SK-N-SH treated with all-trans-retinoic acid at 6 μM for 48 hours (cell line): ENCODE data around the gene COQ6.

Experiments used
- ATAC-seq: fragments of 200-7000 bp; cut with Tn5 transposase; 3 replicates; pipeline ENCODE4 v1.9.1; 2020; ENCODE audit warnings: mild to moderate bottlenecking, moderate library complexity
- ARNTL ChIP-seq: fragments of 450-650 bp; formaldehyde crosslinking; IDR thresholded peaks from 2 replicates; pipeline ENCODE4 v1.5.0; 2020; ENCODE audit warnings: low read depth, mild to moderate bottlenecking, moderate library complexity, borderline replicate concordance
- BACH2 ChIP-seq: fragments of 250-450 bp; sonication (Bioruptor Pico); IDR thresholded peaks from 2 replicates; pipeline ENCODE4 v1.9.0; 2021; ENCODE audit warnings: mild to moderate bottlenecking, borderline replicate concordance
- CSDC2 ChIP-seq: fragments of 250-450 bp; sonication (Bioruptor Pico); IDR thresholded peaks from 2 replicates; pipeline ENCODE4 v1.5.0; 2020; ENCODE audit warnings: mild to moderate bottlenecking, moderate library complexity
- ESRRG ChIP-seq: fragments of 250-450 bp; sonication (Bioruptor Pico); IDR thresholded peaks from 2 replicates; pipeline ENCODE4 v1.6.1; 2021; ENCODE audit warnings: mild to moderate bottlenecking
- GLIS3 ChIP-seq: fragments of 250-450 bp; sonication (Bioruptor Pico); IDR thresholded peaks from 2 replicates; pipeline ENCODE4 v1.5.0; 2020; ENCODE audit warnings: mild to moderate bottlenecking, moderate library complexity
- ISL1 ChIP-seq: fragments of 250-450 bp; sonication (Bioruptor Pico); IDR thresholded peaks from 2 replicates; pipeline ENCODE4 v2.1.2; 2022; ENCODE audit warnings: mild to moderate bottlenecking, moderate library complexity
- OSR1 ChIP-seq: fragments of 250-450 bp; sonication (Bioruptor Pico); IDR thresholded peaks from 2 replicates; pipeline ENCODE4 v1.8.0; 2022; ENCODE audit warnings: moderate library complexity, mild to moderate bottlenecking, inconsistent platforms
- PPARA ChIP-seq: fragments of 250-450 bp; sonication (Bioruptor Pico); IDR thresholded peaks from 2 replicates; pipeline ENCODE4 v1.5.0; 2020; ENCODE audit warnings: mild to moderate bottlenecking, borderline replicate concordance
- RARB ChIP-seq: fragments of 250-450 bp; sonication (Bioruptor Pico); IDR thresholded peaks from 2 replicates; pipeline ENCODE4 v1.8.0; 2021; ENCODE audit warnings: mild to moderate bottlenecking, moderate library complexity
- SNAI2 ChIP-seq: fragments of 250-450 bp; sonication (Bioruptor Pico); IDR thresholded peaks from 2 replicates; pipeline ENCODE4 v1.5.0; 2020; ENCODE audit warnings: mild to moderate bottlenecking, moderate library complexity
- TCF4 ChIP-seq: fragments of 250-450 bp; sonication (Bioruptor Pico); IDR thresholded peaks from 2 replicates; pipeline ENCODE4 v1.8.0; 2021; ENCODE audit warnings: mild to moderate bottlenecking, moderate library complexity, borderline replicate concordance
- TOX ChIP-seq: fragments of 250-450 bp; sonication (Bioruptor Pico); IDR thresholded peaks from 2 replicates; pipeline ENCODE4 v1.8.0; 2021; ENCODE audit warnings: mild to moderate bottlenecking, moderate library complexity, borderline replicate concordance
- ZFP3 ChIP-seq: fragments of 250-450 bp; sonication (Bioruptor Pico); IDR thresholded peaks from 2 replicates; pipeline ENCODE4 v1.5.0; 2020; ENCODE audit warnings: mild to moderate bottlenecking, moderate library complexity
- ZFP30 ChIP-seq: fragments of 450-650 bp; formaldehyde crosslinking; IDR thresholded peaks from 2 replicates; pipeline ENCODE4 v1.5.0; 2022; ENCODE audit warnings: mild to moderate bottlenecking, moderate library complexity
- ZNF565 ChIP-seq: fragments of 450-650 bp; formaldehyde crosslinking; conservative IDR thresholded peaks from 2 replicates; pipeline ENCODE4 v1.5.0; 2020; ENCODE audit warnings: low read depth, mild to moderate bottlenecking, moderate library complexity
- ZNF70 ChIP-seq: fragments of 450-650 bp; formaldehyde crosslinking; IDR thresholded peaks from 2 replicates; pipeline ENCODE4 v1.5.0; 2020; ENCODE audit warnings: mild to moderate bottlenecking, moderate library complexity
- ZNF8 ChIP-seq: fragments of 450-650 bp; formaldehyde crosslinking; IDR thresholded peaks from 2 replicates; pipeline ENCODE4 v1.5.0; 2020; ENCODE audit warnings: mild to moderate bottlenecking, moderate library complexity
- TF ChIP-seq, protein P1 (sequence below): fragments of 250-450 bp; sonication (Bioruptor Pico); IDR thresholded peaks from 2 replicates; pipeline ENCODE4 v1.5.1; 2021; ENCODE audit warnings: mild to moderate bottlenecking, moderate library complexity
- TF ChIP-seq, protein P2 (sequence below): fragments of 250-450 bp; sonication (Bioruptor Pico); IDR thresholded peaks from 2 replicates; pipeline ENCODE4 v1.8.0; 2020; ENCODE audit warnings: mild to moderate bottlenecking, moderate library complexity, borderline replicate concordance
- TF ChIP-seq, protein P3 (sequence below): fragments of 250-450 bp; sonication (Bioruptor Pico); IDR thresholded peaks from 2 replicates; pipeline ENCODE4 v1.5.1; 2020; ENCODE audit warnings: low read depth, mild to moderate bottlenecking, moderate library complexity
- TF ChIP-seq, protein P4 (sequence below): fragments of 250-450 bp; sonication (Bioruptor Pico); IDR thresholded peaks from 2 replicates; pipeline ENCODE4 v1.8.0; 2021; ENCODE audit warnings: low read depth, mild to moderate bottlenecking, moderate library complexity, borderline replicate concordance
- TF ChIP-seq, protein P5 (sequence below): fragments of 250-450 bp; sonication (Bioruptor Pico); IDR thresholded peaks from 2 replicates; pipeline ENCODE4 v1.5.0; 2020; ENCODE audit warnings: mild to moderate bottlenecking, moderate library complexity

The COQ6 gene

DNA sequence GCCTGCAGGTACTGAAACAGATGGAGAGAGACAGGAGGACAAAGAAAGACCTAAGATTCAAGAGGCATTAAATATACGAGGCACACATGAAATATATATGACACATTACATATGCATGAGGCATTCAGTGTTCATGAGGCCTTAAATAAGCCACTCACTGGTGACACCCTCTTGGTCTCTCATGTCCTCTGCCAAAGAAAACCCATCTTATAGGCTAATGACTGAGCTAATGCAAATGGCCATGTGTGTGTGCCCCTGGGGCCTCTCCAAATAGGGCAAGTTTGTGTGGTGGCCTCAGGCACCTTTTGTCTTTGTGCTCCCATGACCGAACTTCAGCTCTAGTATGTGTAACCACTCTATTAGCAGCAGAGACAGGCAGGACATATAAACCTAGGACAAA lies 18.8 kb downstream of the COQ6 start:
- TF ChIP-seq ZNF565 (CRISPR knock-in tag) (no peak), BACH2 (no peak)
- ATAC-seq: no peak

DNA sequence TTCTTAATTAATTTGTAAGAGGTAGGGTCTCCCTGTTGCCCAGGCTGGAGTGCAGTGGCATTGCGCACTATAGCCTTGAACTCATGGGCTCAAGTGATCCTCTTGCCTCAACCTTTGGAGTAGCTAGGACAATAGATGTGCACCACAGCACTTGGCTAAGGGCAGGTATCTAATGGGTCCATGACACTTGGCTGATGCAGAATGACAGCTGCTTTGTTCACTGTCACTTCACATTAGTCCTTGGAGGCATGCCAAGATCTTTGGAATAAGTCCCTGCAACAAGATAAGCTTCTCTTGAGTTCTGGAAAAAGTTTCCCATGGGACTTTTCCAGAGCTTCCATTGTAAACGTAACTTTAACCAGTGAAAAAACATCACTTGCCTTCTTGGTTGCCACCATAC lies 23.4 kb downstream of the COQ6 start:
- TF ChIP-seq, protein P1, sequence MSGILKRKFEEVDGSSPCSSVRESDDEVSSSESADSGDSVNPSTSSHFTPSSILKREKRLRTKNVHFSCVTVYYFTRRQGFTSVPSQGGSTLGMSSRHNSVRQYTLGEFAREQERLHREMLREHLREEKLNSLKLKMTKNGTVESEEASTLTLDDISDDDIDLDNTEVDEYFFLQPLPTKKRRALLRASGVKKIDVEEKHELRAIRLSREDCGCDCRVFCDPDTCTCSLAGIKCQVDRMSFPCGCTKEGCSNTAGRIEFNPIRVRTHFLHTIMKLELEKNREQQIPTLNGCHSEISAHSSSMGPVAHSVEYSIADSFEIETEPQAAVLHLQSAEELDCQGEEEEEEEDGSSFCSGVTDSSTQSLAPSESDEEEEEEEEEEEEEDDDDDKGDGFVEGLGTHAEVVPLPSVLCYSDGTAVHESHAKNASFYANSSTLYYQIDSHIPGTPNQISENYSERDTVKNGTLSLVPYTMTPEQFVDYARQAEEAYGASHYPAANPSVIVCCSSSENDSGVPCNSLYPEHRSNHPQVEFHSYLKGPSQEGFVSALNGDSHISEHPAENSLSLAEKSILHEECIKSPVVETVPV (CRISPR knock-in tag): no peak
- TF ChIP-seq, protein P2, sequence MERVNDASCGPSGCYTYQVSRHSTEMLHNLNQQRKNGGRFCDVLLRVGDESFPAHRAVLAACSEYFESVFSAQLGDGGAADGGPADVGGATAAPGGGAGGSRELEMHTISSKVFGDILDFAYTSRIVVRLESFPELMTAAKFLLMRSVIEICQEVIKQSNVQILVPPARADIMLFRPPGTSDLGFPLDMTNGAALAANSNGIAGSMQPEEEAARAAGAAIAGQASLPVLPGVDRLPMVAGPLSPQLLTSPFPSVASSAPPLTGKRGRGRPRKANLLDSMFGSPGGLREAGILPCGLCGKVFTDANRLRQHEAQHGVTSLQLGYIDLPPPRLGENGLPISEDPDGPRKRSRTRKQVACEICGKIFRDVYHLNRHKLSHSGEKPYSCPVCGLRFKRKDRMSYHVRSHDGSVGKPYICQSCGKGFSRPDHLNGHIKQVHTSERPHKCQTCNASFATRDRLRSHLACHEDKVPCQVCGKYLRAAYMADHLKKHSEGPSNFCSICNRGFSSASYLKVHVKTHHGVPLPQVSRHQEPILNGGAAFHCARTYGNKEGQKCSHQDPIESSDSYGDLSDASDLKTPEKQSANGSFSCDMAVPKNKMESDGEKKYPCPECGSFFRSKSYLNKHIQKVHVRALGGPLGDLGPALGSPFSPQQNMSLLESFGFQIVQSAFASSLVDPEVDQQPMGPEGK (CRISPR knock-in tag): no peak
- TF ChIP-seq TCF4 (no peak), ARNTL (CRISPR knock-in tag) (no peak), ZNF70 (CRISPR knock-in tag) (no peak), ZFP30 (CRISPR knock-in tag) (no peak), PPARA (CRISPR knock-in tag) (no peak), ZFP3 (CRISPR knock-in tag) (no peak), ESRRG (CRISPR knock-in tag) (no peak), ISL1 (no peak), CSDC2 (CRISPR knock-in tag) (no peak), OSR1 (CRISPR knock-in tag) (no peak), ZNF8 (no peak), GLIS3 (no peak)
- TF ChIP-seq, protein P3, sequence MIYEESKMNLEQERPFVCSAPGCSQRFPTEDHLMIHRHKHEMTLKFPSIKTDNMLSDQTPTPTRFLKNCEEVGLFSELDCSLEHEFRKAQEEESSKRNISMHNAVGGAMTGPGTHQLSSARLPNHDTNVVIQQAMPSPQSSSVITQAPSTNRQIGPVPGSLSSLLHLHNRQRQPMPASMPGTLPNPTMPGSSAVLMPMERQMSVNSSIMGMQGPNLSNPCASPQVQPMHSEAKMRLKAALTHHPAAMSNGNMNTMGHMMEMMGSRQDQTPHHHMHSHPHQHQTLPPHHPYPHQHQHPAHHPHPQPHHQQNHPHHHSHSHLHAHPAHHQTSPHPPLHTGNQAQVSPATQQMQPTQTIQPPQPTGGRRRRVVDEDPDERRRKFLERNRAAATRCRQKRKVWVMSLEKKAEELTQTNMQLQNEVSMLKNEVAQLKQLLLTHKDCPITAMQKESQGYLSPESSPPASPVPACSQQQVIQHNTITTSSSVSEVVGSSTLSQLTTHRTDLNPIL (CRISPR knock-in tag): no peak

DNA sequence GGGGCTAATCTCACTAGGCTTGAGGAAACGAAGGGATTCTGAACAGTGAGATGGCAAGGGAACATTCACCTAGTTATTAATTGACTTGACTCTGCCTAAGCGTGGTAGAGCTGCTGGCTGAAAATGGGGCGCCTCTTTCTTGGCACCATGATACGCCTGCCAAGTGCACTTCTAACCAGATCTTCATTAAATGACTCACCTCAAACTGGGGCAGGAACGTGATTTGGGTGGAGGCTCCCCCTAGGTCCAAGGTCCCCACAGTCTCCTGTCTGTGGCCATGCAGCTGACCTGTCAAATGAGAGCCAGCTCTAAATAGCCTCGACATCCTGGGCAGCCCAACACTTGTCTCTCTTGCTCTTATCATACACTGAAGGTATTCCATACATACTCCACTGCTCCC lies 26.0 kb downstream of the COQ6 start:
- ATAC-seq: no peak
- TF ChIP-seq PPARA (CRISPR knock-in tag): no peak
- no peak for TF ChIP-seq BACH2
- no peak for TF ChIP-seq ZNF565 (CRISPR knock-in tag)
- no peak for TF ChIP-seq ZFP3 (CRISPR knock-in tag)
- no peak for TF ChIP-seq TCF4
- TF ChIP-seq, protein P4, sequence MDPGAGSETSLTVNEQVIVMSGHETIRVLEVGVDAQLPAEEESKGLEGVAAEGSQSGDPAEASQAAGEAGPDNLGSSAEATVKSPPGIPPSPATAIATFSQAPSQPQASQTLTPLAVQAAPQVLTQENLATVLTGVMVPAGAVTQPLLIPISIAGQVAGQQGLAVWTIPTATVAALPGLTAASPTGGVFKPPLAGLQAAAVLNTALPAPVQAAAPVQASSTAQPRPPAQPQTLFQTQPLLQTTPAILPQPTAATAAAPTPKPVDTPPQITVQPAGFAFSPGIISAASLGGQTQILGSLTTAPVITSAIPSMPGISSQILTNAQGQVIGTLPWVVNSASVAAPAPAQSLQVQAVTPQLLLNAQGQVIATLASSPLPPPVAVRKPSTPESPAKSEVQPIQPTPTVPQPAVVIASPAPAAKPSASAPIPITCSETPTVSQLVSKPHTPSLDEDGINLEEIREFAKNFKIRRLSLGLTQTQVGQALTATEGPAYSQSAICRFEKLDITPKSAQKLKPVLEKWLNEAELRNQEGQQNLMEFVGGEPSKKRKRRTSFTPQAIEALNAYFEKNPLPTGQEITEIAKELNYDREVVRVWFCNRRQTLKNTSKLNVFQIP (CRISPR knock-in tag): no peak
- no peak for TF ChIP-seq ZFP30 (CRISPR knock-in tag)
- TF ChIP-seq OSR1 (CRISPR knock-in tag): no peak
- TF ChIP-seq TOX: no peak
- TF ChIP-seq, protein P5, sequence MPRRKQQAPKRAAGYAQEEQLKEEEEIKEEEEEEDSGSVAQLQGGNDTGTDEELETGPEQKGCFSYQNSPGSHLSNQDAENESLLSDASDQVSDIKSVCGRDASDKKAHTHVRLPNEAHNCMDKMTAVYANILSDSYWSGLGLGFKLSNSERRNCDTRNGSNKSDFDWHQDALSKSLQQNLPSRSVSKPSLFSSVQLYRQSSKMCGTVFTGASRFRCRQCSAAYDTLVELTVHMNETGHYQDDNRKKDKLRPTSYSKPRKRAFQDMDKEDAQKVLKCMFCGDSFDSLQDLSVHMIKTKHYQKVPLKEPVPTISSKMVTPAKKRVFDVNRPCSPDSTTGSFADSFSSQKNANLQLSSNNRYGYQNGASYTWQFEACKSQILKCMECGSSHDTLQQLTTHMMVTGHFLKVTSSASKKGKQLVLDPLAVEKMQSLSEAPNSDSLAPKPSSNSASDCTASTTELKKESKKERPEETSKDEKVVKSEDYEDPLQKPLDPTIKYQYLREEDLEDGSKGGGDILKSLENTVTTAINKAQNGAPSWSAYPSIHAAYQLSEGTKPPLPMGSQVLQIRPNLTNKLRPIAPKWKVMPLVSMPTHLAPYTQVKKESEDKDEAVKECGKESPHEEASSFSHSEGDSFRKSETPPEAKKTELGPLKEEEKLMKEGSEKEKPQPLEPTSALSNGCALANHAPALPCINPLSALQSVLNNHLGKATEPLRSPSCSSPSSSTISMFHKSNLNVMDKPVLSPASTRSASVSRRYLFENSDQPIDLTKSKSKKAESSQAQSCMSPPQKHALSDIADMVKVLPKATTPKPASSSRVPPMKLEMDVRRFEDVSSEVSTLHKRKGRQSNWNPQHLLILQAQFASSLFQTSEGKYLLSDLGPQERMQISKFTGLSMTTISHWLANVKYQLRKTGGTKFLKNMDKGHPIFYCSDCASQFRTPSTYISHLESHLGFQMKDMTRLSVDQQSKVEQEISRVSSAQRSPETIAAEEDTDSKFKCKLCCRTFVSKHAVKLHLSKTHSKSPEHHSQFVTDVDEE (CRISPR knock-in tag): no peak
- no peak for TF ChIP-seq GLIS3
- no peak for TF ChIP-seq SNAI2 (CRISPR knock-in tag)
- no peak for TF ChIP-seq ZNF8

More for the DNA sequence above, 23.4 kb downstream of the COQ6 start:
- ATAC-seq: no peak

DNA sequence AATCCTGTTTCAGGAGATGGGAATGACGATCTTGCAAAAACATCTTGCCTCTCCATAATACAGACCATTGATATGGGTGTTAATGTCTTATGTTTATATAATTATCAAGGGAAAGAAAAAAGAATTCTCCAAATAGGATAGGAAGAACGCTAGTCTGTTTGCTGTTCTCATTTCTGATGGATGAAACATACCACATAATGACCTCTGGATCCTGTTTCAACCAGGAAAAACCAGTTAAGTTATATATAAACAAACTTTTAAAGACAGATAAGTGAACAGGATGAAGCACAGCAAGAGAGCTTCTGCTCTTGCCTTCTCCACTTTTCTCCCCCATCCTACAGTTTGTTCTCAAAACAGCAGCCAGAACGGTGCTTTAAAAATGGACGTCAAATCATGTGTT lies 27.8 kb downstream of the COQ6 start:
- ATAC-seq: no peak
- TF ChIP-seq TOX (no peak), BACH2 (no peak), ZNF8 (no peak), ZFP30 (CRISPR knock-in tag) (no peak), ISL1 (no peak), PPARA (CRISPR knock-in tag) (no peak), ARNTL (CRISPR knock-in tag) (no peak), ESRRG (CRISPR knock-in tag) (no peak), ZNF565 (CRISPR knock-in tag) (no peak), RARB (no peak), ZFP3 (CRISPR knock-in tag) (no peak)
- TF ChIP-seq, protein P1 (CRISPR knock-in tag): no peak
- TF ChIP-seq, protein P3 (CRISPR knock-in tag): no peak
